Esophagus muscularis mucosa (tissue), 4 donors: ENCODE measurements around the gene PTPN6. TPM values are rescaled to one million over a fixed set of nuclear protein-coding genes. Genes with fewer than 3 reads are reported as not detected.

Source experiments
- DNase-seq: peaks from one replicate; pipeline ENCODE4 v3.0.0-alpha.2; 2017; ENCODE audit errors: extremely low spot score
- H3K27ac ChIP-seq, 4 donors: fragments of 200-600 bp; sonication (generic); replicated peaks in 1 of 4; 1 replicate in 3 of 4; 2 replicates in 1 of 4; pipeline ENCODE4 v1.5.1; 2016 to 2019; ENCODE audit warnings: mild to moderate bottlenecking in 1 of 4
- H3K27me3 ChIP-seq, 4 donors: fragments of 200-600 bp; sonication (generic); one replicate each; pipeline versions ENCODE4 v1.5.1 to v1.6.0; 2016 to 2019
- H3K36me3 ChIP-seq, 4 donors: fragments of 200-600 bp; sonication (generic); one replicate each; pipeline ENCODE4 v1.5.1; 2016 to 2019
- H3K4me1 ChIP-seq, 4 donors: fragments of 200-600 bp; sonication (generic); one replicate each; pipeline ENCODE4 v1.5.1; 2016 to 2019
- H3K4me3 ChIP-seq, 4 donors: fragments of 200-600 bp; sonication (generic); 1 replicate in 2 of 4; 2 replicates in 2 of 4; pipeline ENCODE4 v1.5.1; 2016 to 2019; ENCODE audit warnings: mild to moderate bottlenecking in 4 of 4, moderate library complexity in 1 of 4
- H3K9me3 ChIP-seq, 4 donors: fragments of 200-600 bp; sonication (generic); 1 replicate in 3 of 4; 2 replicates in 1 of 4; pipeline ENCODE4 v1.5.1; 2016 to 2019
- EP300 ChIP-seq: sonication (generic); formaldehyde crosslinking; IDR thresholded peaks from one replicate; pipeline ENCODE4 v1.6.1; 2017; ENCODE audit warnings: antibody characterized with exemption
- POLR2A ChIP-seq: fragments of 450-650 bp; IDR thresholded peaks from one replicate; pipeline ENCODE4 v1.6.1; 2017; ENCODE audit warnings: antibody characterized with exemption, moderate library complexity, mild to moderate bottlenecking, low read depth
- POLR2AphosphoS5 ChIP-seq, 2 donors: sonication (generic); formaldehyde crosslinking; IDR thresholded peaks; one replicate each; pipeline ENCODE4 v1.6.1; 2017; ENCODE audit warnings: antibody characterized with exemption in 2 of 2
- WGBS: methylation state at CpG from one replicate; pipeline ENCODE4 v1.1.5; 2018; 5-methylcytosine and 5-hydroxymethylcytosine counted together
- intact Hi-C: fragments of 100-400 bp; cut with DNase I; formaldehyde crosslinking; loops from one replicate; pipeline ENCODE4 v1.15.1; 2023
- total RNA-seq, 4 donors: library from RNA; depleted of rRNA; stranded (reverse); fragments of >200 nt; gene quantifications; one replicate each; pipeline versions ENCODE4 v1.1.0 to v1.2.1, GENCODE V29; 2016
- TF ChIP-seq, protein P1 (sequence below), 3 experiments: fragments of 200-600 bp in 2 of 3; fragments of 450-650 bp in 1 of 3; sonication (generic) in 2 of 3; IDR thresholded peaks; one replicate each; pipeline ENCODE4 v1.5.1; 2017 to 2019; ENCODE audit warnings: antibody characterized with exemption in 3 of 3, mild to moderate bottlenecking in 2 of 3, moderate library complexity in 1 of 3

PTPN6 gene
- total RNA-seq, 4 donors from 2014 or later = 9.1 to 16.9 (median 13.3) TPM

DNA sequence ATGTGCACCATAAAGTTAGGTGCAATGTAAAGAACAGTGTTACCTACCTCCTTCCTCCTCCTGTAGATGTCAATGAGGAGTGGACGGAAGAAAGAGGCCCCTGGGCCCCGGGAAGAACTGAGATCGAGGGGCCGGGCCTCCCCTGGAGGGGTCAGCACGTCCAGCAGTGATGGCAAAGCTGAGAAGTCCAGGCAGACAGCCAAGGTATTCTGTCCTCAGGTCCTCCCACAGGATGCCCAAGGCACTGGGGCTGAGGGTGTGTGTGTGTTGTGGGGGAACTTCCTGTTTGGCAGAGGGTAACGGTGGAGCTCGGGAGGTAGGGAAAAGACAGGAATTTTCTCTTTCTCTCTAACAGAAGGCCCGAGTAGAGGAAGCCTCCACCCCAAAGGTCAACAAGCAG, 17.0 kb upstream of the PTPN6 start:
- intact Hi-C loops = no loop called here
- peak overlapping the region; percentile 48 to 95 (median 92) for H3K27ac ChIP-seq
- no peaks in the 10 kb centered on the region for H3K9me3 ChIP-seq
- DNase-seq = no peak
- WGBS = 24% methylated on average over 8 of the region's 8 CpGs
- H3K4me3 ChIP-seq = no peak overlapping the region
- H3K27me3 ChIP-seq = no peaks in the 10 kb centered on the region
- TF ChIP-seq, protein P1, sequence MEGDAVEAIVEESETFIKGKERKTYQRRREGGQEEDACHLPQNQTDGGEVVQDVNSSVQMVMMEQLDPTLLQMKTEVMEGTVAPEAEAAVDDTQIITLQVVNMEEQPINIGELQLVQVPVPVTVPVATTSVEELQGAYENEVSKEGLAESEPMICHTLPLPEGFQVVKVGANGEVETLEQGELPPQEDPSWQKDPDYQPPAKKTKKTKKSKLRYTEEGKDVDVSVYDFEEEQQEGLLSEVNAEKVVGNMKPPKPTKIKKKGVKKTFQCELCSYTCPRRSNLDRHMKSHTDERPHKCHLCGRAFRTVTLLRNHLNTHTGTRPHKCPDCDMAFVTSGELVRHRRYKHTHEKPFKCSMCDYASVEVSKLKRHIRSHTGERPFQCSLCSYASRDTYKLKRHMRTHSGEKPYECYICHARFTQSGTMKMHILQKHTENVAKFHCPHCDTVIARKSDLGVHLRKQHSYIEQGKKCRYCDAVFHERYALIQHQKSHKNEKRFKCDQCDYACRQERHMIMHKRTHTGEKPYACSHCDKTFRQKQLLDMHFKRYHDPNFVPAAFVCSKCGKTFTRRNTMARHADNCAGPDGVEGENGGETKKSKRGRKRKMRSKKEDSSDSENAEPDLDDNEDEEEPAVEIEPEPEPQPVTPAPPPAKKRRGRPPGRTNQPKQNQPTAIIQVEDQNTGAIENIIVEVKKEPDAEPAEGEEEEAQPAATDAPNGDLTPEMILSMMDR (IDR thresholded peaks at IDR 0.05) = no peak
- peak; percentile 30 to 57 for TF ChIP-seq POLR2AphosphoS5 (IDR thresholded peaks at IDR 0.05)
- peaks cover 86 to 97% (median 96%) of the 10 kb centered on the region in 4 donors for H3K4me1 ChIP-seq
- peaks cover 6 to 44% (median 41%) of the 10 kb centered on the region in 4 donors for H3K36me3 ChIP-seq

DNA sequence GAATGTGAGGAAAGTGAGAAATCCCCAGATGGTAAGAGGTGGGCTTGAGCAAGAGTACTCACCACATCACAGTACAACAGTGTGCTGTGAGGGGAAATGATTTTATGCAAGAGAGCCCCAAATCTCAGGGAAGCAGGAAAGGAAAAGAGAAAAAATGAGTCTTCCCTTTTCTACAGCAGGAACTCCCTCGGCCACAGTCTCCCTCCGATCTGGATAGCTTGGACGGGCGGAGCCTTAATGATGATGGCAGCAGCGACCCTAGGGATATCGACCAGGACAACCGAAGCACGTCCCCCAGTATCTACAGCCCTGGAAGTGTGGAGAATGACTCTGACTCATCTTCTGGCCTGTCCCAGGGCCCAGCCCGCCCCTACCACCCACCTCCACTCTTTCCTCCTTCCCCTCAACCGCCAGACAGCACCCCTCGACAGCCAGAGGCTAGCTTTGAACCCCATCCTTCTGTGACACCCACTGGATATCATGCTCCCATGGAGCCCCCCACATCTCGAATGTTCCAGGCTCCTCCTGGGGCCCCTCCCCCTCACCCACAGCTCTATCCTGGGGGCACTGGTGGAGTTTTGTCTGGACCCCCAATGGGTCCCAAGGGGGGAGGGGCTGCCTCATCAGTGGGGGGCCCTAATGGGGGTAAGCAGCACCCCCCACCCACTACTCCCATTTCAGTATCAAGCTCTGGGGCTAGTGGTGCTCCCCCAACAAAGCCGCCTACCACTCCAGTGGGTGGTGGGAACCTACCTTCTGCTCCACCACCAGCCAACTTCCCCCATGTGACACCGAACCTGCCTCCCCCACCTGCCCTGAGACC, 15.6 kb upstream of the PTPN6 start:
- H3K9me3 ChIP-seq = no peaks in the 10 kb centered on the region
- TF ChIP-seq POLR2A = no peak
- TF ChIP-seq, protein P1 (IDR thresholded peaks at IDR 0.05) = no peak
- no peak for TF ChIP-seq EP300
- no peak for TF ChIP-seq POLR2AphosphoS5 (IDR thresholded peaks at IDR 0.05)
- H3K27me3 ChIP-seq = no peaks in the 10 kb centered on the region
- intact Hi-C loops = no loop called here
- H3K27ac ChIP-seq = peak overlapping the region; percentile 91 to 95 (median 93)
- DNase-seq = no peak
- H3K4me3 ChIP-seq = no peak overlapping the region
- peaks cover 6 to 56% (median 54%) of the 10 kb centered on the region in 4 donors for H3K36me3 ChIP-seq
- H3K4me1 ChIP-seq = peaks cover 76 to 95% (median 91%) of the 10 kb centered on the region in 4 donors
- WGBS = 47% methylated on average over 14 of the region's 14 CpGs

- no peak overlapping the region for H3K4me3 ChIP-seq
- intact Hi-C loops = no loop called here
- no peak for DNase-seq
- TF ChIP-seq POLR2A (no peak), POLR2AphosphoS5 (IDR thresholded peaks at IDR 0.05) (no peak), EP300 (no peak)
- TF ChIP-seq, protein P1 (IDR thresholded peaks at IDR 0.05) = no peak
- H3K9me3 ChIP-seq = no peaks in the 10 kb centered on the region
- WGBS = 83% methylated on average over 3 of the region's 3 CpGs
- peaks cover 6 to 62% (median 60%) of the 10 kb centered on the region in 4 donors for H3K36me3 ChIP-seq
- H3K27me3 ChIP-seq = no peaks in the 10 kb centered on the region
- peak overlapping the region; percentile 91 to 95 (median 93) for H3K27ac ChIP-seq
- peaks cover 71 to 91% (median 87%) of the 10 kb centered on the region in 4 donors for H3K4me1 ChIP-seq
Measured at GRCh38 chr12:6936194-6936635, 14.9 kb upstream of the PTPN6 start.

- intact Hi-C loops = no loop called here
- DNase-seq = no peak
- WGBS = 20% methylated on average over 25 of the region's 36 CpGs
Measured at GRCh38 chr12:6936636-6937480, 14.3 kb upstream of the PTPN6 start.

More at GRCh38 chr12:6936636-6937480, 14.3 kb upstream of the PTPN6 start:
- peak in 1 of 2 donors; percentile 53 for TF ChIP-seq POLR2AphosphoS5 (IDR thresholded peaks at IDR 0.05)
- TF ChIP-seq, protein P1 (IDR thresholded peaks at IDR 0.05) = no peak
- TF ChIP-seq POLR2A = no peak
- TF ChIP-seq EP300 = no peak
- H3K4me1 ChIP-seq = peaks cover 66 to 91% (median 83%) of the 10 kb centered on the region in 4 donors
- H3K36me3 ChIP-seq = peaks cover 6 to 69% (median 67%) of the 10 kb centered on the region in 4 donors
- H3K27me3 ChIP-seq = no peaks in the 10 kb centered on the region
- no peaks in the 10 kb centered on the region for H3K9me3 ChIP-seq
- H3K4me3 ChIP-seq = peak overlapping the region; percentile 60 to 70 (median 66)
- peak overlapping the region; percentile 91 to 95 (median 93) for H3K27ac ChIP-seq
